Measurements from ENCODE around the gene TSHZ2.

DNA sequence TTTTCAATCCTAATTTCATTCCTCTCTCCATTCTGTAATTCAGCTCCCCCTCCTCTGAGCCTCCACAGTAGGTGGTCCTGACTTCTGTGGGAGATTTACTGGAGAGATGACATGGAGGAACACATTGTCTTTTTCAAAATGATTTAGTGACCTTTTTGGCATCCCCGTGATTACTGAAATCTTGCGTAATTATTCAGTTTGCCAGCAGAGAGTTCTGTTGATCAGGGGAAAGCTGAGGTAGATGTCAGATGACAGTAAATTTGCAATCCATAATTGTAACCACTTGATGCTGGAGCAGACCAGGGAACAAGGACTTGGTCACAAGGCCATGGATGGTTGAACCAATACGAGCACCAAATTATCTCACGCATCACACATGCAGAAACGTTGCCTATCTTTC is 302.2 kb downstream of the TSHZ2 start:
- TF ChIP-seq, protein P1, sequence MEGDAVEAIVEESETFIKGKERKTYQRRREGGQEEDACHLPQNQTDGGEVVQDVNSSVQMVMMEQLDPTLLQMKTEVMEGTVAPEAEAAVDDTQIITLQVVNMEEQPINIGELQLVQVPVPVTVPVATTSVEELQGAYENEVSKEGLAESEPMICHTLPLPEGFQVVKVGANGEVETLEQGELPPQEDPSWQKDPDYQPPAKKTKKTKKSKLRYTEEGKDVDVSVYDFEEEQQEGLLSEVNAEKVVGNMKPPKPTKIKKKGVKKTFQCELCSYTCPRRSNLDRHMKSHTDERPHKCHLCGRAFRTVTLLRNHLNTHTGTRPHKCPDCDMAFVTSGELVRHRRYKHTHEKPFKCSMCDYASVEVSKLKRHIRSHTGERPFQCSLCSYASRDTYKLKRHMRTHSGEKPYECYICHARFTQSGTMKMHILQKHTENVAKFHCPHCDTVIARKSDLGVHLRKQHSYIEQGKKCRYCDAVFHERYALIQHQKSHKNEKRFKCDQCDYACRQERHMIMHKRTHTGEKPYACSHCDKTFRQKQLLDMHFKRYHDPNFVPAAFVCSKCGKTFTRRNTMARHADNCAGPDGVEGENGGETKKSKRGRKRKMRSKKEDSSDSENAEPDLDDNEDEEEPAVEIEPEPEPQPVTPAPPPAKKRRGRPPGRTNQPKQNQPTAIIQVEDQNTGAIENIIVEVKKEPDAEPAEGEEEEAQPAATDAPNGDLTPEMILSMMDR (IDR thresholded peaks at IDR 0.05; ENCODE audit: low read length), result no peak
- no peak for TF ChIP-seq EZH2 (IDR thresholded peaks at IDR 0.05; ENCODE audit: borderline replicate concordance, low read length)

Data from OCI-LY1 (cell line).